K562 (cell line): Measurements from ENCODE around the gene KRTAP5-11. TPM values are rescaled to one million over a fixed set of nuclear protein-coding genes. Genes with fewer than 3 reads are reported as not detected.

Experiments
- ATAC-seq: fragments of 200-7000 bp; cut with Tn5 transposase; 3 replicates; pipeline ENCODE4 v1.9.1; 2020; ENCODE audit warnings: moderate library complexity
- BruUV-seq: library from RNA; stranded (reverse); fragments of 400-500 nt; replicated peaks from 2 replicates; lab custom pipeline; 2021; lab: Mats Ljungman, UMichigan
- CTCF ChIA-PET: fragments of 300-600 bp; formaldehyde crosslinking; extraction: SDS; loops from one replicate; lab custom pipeline; 2021; ENCODE audit warnings: low intra/inter-chr PET ratio; lab: Yijun Ruan, JAX
- POLR2A ChIA-PET: fragments of 300-600, 350-650 bp; sonication (Branson Sonifier 250); formaldehyde crosslinking; extraction: SDS; loops from one replicate; lab custom pipeline; 2021; ENCODE audit warnings: antibody characterized with exemption, inconsistent platforms; lab: Yijun Ruan, JAX
- DNase-seq, 4 experiments: peaks; one replicate each; pipeline versions ENCODE4 v3.0.0 to v3.0.0-alpha.2; 2011 to 2018; ENCODE audit warnings: low spot score in 3 of 4, mixed read lengths in 3 of 4; ENCODE audit errors: extremely low read depth in 1 of 4
- FAIRE-seq: peaks from 2 replicates; lab custom pipeline; 2011; peaks lifted over from hg19 to GRCh38; lab: Jason Lieb, UNC
- H2AFZ ChIP-seq: 2 replicates; pipeline ENCODE4 v1.6.0; 2011; ENCODE audit warnings: low read depth, low read length, control low read depth, inconsistent platforms
- H3K27ac ChIP-seq: fragments of 200-600 bp; 3 replicates; pipeline ENCODE4 v1.8.0; 2011; ENCODE audit warnings: low read depth, mild to moderate bottlenecking, control low read depth, inconsistent platforms, low read length, moderate library complexity, mixed read lengths; ENCODE audit errors: extremely low read depth
- H3K27me3 ChIP-seq, 2 experiments: fragments of 300-600 bp in 1 of 2; 2 replicates in 1 of 2; 3 replicates in 1 of 2; pipeline versions ENCODE4 v1.6.0 to v1.8.0; 2011; ENCODE audit warnings: inconsistent platforms in 2 of 2, low read length in 2 of 2, mild to moderate bottlenecking in 1 of 2, mixed read lengths in 1 of 2, moderate library complexity in 1 of 2; ENCODE audit not compliant: control insufficient read depth in 2 of 2, insufficient read depth in 2 of 2
- H3K36me3 ChIP-seq: fragments of 300-600 bp; 3 replicates; pipeline ENCODE4 v1.8.0; 2011; ENCODE audit warnings: mild to moderate bottlenecking, low read length, inconsistent platforms; ENCODE audit not compliant: control insufficient read depth, insufficient read depth
- H3K4me1 ChIP-seq, 2 experiments: fragments of 200-600 bp in 1 of 2; replicated peaks in 1 of 2; 2 replicates in 1 of 2; 3 replicates in 1 of 2; pipeline versions ENCODE4 v1.5.1 to v1.8.0; 2011; ENCODE audit warnings: inconsistent platforms in 2 of 2, low read length in 2 of 2, mild to moderate bottlenecking in 1 of 2, mixed read lengths in 1 of 2, moderate library complexity in 1 of 2; ENCODE audit not compliant: control insufficient read depth in 2 of 2, insufficient read depth in 2 of 2
- H3K4me2 ChIP-seq: 2 replicates; pipeline ENCODE4 v1.6.1; 2011; ENCODE audit warnings: low read length, control low read depth, inconsistent platforms, mixed read lengths; ENCODE audit not compliant: insufficient read depth
- H3K4me3 ChIP-seq: fragments of 200-600 bp; sonication (generic), shearing (Covaris generic); 2 replicates; pipeline ENCODE4 v1.5.1; 2016; ENCODE audit warnings: control low read depth, inconsistent platforms
- H3K79me2 ChIP-seq: fragments of 200-600 bp; 3 replicates; pipeline ENCODE4 v1.8.0; 2011; ENCODE audit warnings: low read length, inconsistent platforms; ENCODE audit not compliant: control insufficient read depth, insufficient read depth
- H3K9ac ChIP-seq, 2 experiments: 2 replicates each; pipeline versions ENCODE4 v1.6.0 to v1.6.1; 2011; ENCODE audit warnings: low read depth in 2 of 2, low read length in 2 of 2, control low read depth in 1 of 2, inconsistent platforms in 1 of 2, mild to moderate bottlenecking in 1 of 2, mixed read lengths in 1 of 2; ENCODE audit not compliant: insufficient read depth in 1 of 2
- H3K9me1 ChIP-seq: one replicate; pipeline ENCODE4 v1.6.0; 2011; ENCODE audit warnings: inconsistent platforms, mild to moderate bottlenecking, low read length, moderate library complexity; ENCODE audit not compliant: control insufficient read depth, insufficient read depth
- H3K9me3 ChIP-seq: replicated peaks from 2 replicates; pipeline ENCODE4 v1.5.1; 2011; ENCODE audit warnings: low read depth, low read length, inconsistent platforms; ENCODE audit not compliant: control insufficient read depth, insufficient read depth
- H4K20me1 ChIP-seq: replicated peaks from 2 replicates; pipeline ENCODE4 v1.6.1; 2011; ENCODE audit warnings: low read length, inconsistent platforms, mixed read lengths; ENCODE audit not compliant: control insufficient read depth, insufficient read depth
- ARHGAP35 ChIP-seq: fragments of 450-650 bp; IDR thresholded peaks from 2 replicates; pipeline ENCODE4 v1.6.1; 2018; ENCODE audit not compliant: partially characterized antibody
- NEUROD1 ChIP-seq: fragments of 150-350 bp; IDR thresholded peaks from 2 replicates; pipeline ENCODE4 v1.6.1; 2014; ENCODE audit warnings: borderline replicate concordance, low read length, low read depth; ENCODE audit not compliant: partially characterized antibody
- RBFOX2 ChIP-seq: fragments of 200-400 bp; formaldehyde crosslinking; IDR thresholded peaks from 2 replicates; pipeline ENCODE4 v1.6.1; 2017; ENCODE audit warnings: low read depth, mild to moderate bottlenecking, low read length, moderate library complexity
- RBM15 ChIP-seq: fragments of 200-400 bp; formaldehyde crosslinking; IDR thresholded peaks from 2 replicates; pipeline ENCODE4 v1.6.1; 2018; ENCODE audit warnings: mild to moderate bottlenecking, low read length, moderate library complexity; ENCODE audit not compliant: insufficient read depth
- ZBTB1 ChIP-seq: sonication (generic); formaldehyde crosslinking; IDR thresholded peaks from 2 replicates; pipeline ENCODE4 v1.8.1; 2023; ENCODE audit warnings: missing genetic modification reagents, low read depth, mild to moderate bottlenecking, borderline replicate concordance
- ZNF274 ChIP-seq: IDR thresholded peaks from 2 replicates; pipeline ENCODE4 v1.6.1; 2011; ENCODE audit warnings: low read depth, mild to moderate bottlenecking, low read length, moderate library complexity, borderline replicate concordance
- WGBS: fragments of 100-300 bp; shearing (Covaris generic); methylation state at CpG from one replicate; pipeline ENCODE4 v1.1.6; 2016; ENCODE audit warnings: low coverage, mixed read lengths; ENCODE audit not compliant: insufficient coverage; ENCODE audit errors: missing lambda C conversion rate; 5-methylcytosine and 5-hydroxymethylcytosine counted together
- in situ Hi-C: fragments of 300-500 bp; cut with MboI; formaldehyde crosslinking; loops from 4 replicates; pipeline ENCODE4 v1.15.0; 2018; ENCODE audit warnings: inconsistent platforms, mixed read lengths
- intact Hi-C: fragments of 100-400 bp; cut with micrococcal nuclease; formaldehyde crosslinking; loops from 2 replicates; pipeline ENCODE4 v1.14.2; 2022
- polyA plus RNA-seq, 8 experiments: library from polyadenylated mRNA; depleted of rRNA in 4 of 8; stranded (reverse) in 5 of 8; unstranded in 3 of 8; fragments of >200 nt; fragmentation: Nextera tagmentation in 2 of 8; fragmentation: Illumina TruSeq in 1 of 8; extraction: Ambion mirVana in 2 of 8; extraction: Trizol in 1 of 8; gene quantifications; 2 replicates each; pipeline versions ENCODE4 v1.2.1 to v1.2.3, GENCODE V29; 2011 to 2014; ENCODE audit warnings: inconsistent platforms in 1 of 8, missing spikeins in 1 of 8
- total RNA-seq, 7 experiments: library from RNA; depleted of rRNA in 6 of 7; stranded (reverse); fragments of >200 nt in 6 of 7; fragmentation: Illumina TruSeq in 2 of 7; extraction: Trizol in 2 of 7; gene quantifications; 2 replicates each; pipeline versions ENCODE4 v1.2.1 to v1.2.3, GENCODE V29; 2011 to 2021; ENCODE audit warnings: low replicate concordance in 1 of 7
- TF ChIP-seq, protein P1 (sequence below), 2 experiments: IDR thresholded peaks; 2 replicates each; pipeline ENCODE4 v1.6.1; 2012; ENCODE audit warnings: improper control_type of control experiment in 2 of 2, low read depth in 2 of 2, low read length in 2 of 2, borderline replicate concordance in 1 of 2

KRTAP5-11 gene
- total and polyA plus RNA-seq, 9 of the 15 experiments (the other 6 are each of a cell fraction or from before 2014, with no cell fraction given), result not detected

DNA sequence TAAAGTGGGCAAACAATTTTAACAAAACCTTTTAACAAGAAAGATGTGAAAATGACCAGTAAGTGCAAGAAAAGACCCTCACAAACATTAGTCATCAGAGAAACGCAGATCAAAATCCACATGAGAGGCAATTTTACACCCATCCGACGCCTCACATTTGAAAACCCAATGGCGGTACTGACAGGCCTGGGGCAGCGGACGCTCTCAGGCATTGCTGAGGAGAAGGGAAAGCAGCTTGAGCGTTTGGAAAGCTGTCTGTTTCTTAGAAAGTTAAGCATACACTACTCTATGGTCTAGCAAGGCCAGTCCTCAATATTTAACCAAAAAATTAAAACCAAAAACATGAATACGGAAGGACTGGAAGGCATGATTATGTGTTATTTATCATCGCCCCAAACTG is 46.9 kb downstream of the KRTAP5-11 start:
- Histone ChIP-seq H3K27me3 (peaks cover 17 to 29% of the 10 kb centered on the region in 2 experiments; a peak in 3 of 5 replicates), H3K79me2 (no peaks in the 10 kb centered on the region), H3K9ac (no peak overlapping the region), H3K9me3 (peaks cover 2% of the 10 kb centered on the region; the same call in 1 of the 2 replicates), H4K20me1 (no peaks in the 10 kb centered on the region), H3K9me1 (no peaks in the 10 kb centered on the region), H2AFZ (no peak overlapping the region), H3K27ac (no peak overlapping the region), H3K36me3 (no peaks in the 10 kb centered on the region), H3K4me3 (no peak overlapping the region), H3K4me1 (peaks cover 12 to 13% of the 10 kb centered on the region in 2 experiments; a peak in 4 of 5 replicates), H3K4me2 (no peak overlapping the region)
- ATAC-seq, result no peak
- in situ Hi-C loops, result no loop called here
- TF ChIP-seq ZNF274, result no peak
- no peak for TF ChIP-seq RBFOX2
- no peak for TF ChIP-seq NEUROD1
- TF ChIP-seq, protein P1, sequence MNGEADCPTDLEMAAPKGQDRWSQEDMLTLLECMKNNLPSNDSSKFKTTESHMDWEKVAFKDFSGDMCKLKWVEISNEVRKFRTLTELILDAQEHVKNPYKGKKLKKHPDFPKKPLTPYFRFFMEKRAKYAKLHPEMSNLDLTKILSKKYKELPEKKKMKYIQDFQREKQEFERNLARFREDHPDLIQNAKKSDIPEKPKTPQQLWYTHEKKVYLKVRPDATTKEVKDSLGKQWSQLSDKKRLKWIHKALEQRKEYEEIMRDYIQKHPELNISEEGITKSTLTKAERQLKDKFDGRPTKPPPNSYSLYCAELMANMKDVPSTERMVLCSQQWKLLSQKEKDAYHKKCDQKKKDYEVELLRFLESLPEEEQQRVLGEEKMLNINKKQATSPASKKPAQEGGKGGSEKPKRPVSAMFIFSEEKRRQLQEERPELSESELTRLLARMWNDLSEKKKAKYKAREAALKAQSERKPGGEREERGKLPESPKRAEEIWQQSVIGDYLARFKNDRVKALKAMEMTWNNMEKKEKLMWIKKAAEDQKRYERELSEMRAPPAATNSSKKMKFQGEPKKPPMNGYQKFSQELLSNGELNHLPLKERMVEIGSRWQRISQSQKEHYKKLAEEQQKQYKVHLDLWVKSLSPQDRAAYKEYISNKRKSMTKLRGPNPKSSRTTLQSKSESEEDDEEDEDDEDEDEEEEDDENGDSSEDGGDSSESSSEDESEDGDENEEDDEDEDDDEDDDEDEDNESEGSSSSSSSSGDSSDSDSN (IDR thresholded peaks at IDR 0.05; ENCODE audit: borderline replicate concordance in 1 of 2, low read depth in 2 of 2, low read length in 2 of 2), result no peak
- no peak for TF ChIP-seq ARHGAP35
- no peak for TF ChIP-seq ZBTB1
- no peak for TF ChIP-seq RBM15
- 79% methylated on average over 9 of the region's 9 CpGs for WGBS
- DNase-seq, result no peak
- ChIA-PET CTCF (no interaction called here), POLR2A (no interaction called here)
- no TSS peak for BruUV-seq
- no peak for FAIRE-seq
- intact Hi-C loops, result loop anchor here (10.0 kb wide), 1 partner anchor 91 kb away; the partner anchor contains the start of gene DHCR7
